GM12801 (cell line): ENCODE data around the gene CACNA1C.

ENCODE experiments used
- TF ChIP-seq, protein P1 (sequence below): IDR thresholded peaks from one replicate; pipeline ENCODE4 v1.5.1; 2011; ENCODE audit warnings: control low read depth; ENCODE audit not compliant: insufficient read length; ENCODE audit errors: extremely low read depth

Gene CACNA1C

DNA sequence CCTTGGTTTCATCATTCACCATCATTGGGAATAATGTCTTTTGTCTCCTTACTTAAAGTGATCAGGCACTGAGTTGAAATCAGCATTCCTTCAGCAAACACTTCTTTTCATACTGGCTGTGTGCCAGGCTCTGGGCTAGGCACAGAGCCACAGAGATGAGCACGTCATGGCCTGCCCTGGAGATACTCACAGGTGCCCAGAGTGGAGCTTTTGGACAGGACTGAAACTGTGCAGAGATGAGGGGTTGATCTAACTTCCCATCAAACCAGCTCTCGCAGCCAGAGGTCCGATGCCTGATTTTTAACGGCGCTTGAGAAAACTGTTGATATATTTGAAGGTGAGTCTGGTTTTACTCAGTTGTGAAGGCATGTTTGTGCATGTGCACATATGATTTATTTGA is 43.1 kb downstream of the CACNA1C start:
- TF ChIP-seq, protein P1, sequence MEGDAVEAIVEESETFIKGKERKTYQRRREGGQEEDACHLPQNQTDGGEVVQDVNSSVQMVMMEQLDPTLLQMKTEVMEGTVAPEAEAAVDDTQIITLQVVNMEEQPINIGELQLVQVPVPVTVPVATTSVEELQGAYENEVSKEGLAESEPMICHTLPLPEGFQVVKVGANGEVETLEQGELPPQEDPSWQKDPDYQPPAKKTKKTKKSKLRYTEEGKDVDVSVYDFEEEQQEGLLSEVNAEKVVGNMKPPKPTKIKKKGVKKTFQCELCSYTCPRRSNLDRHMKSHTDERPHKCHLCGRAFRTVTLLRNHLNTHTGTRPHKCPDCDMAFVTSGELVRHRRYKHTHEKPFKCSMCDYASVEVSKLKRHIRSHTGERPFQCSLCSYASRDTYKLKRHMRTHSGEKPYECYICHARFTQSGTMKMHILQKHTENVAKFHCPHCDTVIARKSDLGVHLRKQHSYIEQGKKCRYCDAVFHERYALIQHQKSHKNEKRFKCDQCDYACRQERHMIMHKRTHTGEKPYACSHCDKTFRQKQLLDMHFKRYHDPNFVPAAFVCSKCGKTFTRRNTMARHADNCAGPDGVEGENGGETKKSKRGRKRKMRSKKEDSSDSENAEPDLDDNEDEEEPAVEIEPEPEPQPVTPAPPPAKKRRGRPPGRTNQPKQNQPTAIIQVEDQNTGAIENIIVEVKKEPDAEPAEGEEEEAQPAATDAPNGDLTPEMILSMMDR: no peak

DNA sequence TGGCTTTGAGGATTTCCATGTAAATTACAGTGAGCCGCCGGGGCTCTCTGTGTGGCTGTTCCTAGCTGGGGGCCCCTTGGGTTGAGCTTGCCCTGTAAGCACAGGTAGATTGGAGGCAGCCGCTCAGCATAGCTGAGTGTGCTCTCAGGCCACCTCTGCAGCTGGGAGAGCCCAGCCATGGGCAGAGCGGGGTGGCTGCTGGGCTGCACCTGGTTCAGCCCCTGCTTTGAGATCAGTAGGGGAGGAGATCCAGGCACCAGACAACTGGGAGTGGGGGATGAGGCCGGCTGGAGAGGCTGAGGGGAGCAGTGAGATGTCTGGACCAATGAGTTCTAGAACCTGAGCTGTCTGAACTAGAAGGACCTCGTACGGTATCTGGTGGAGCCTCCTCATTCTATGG is 44.8 kb downstream of the CACNA1C start:
- TF ChIP-seq, protein P1: no peak

DNA sequence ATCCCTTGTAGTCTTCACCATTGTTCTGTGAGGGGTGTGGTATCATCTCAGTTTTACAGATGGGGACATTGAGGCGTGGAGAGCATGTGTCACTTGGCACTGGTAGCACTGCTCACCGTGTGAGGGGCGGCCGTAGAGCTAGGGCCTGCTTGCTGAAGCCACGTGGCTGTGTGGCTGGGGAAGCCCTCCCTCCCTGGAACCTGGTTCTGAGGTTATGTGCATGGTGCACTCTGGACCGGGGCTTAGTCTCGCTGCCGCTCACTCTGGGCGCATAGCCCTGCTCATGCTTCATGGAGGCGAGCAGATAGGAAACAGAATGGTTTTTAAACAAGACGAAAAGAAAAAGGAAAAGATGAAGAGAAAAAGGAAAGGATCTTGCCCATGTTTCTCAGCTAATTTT is 46.1 kb downstream of the CACNA1C start:
- TF ChIP-seq, protein P1: no peak

DNA sequence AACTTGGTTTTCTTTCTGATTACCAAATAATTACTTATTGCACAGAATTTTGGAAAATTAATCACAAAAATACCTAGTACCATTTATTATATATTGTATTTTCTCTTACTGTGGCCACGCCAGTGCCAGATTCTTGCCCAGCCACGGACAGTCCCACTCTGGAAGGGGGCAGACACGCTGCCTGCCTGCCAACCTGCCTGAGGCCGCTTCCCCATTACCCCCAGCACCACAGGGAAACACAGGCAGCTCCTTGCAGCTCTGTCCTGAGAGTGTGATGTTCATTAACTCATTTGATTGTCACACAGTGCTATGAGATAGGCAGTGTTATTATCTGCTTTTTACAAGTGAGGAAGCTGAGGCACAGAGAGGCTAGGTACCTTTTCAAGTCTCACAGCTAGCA is 46.8 kb downstream of the CACNA1C start:
- TF ChIP-seq, protein P1: no peak

DNA sequence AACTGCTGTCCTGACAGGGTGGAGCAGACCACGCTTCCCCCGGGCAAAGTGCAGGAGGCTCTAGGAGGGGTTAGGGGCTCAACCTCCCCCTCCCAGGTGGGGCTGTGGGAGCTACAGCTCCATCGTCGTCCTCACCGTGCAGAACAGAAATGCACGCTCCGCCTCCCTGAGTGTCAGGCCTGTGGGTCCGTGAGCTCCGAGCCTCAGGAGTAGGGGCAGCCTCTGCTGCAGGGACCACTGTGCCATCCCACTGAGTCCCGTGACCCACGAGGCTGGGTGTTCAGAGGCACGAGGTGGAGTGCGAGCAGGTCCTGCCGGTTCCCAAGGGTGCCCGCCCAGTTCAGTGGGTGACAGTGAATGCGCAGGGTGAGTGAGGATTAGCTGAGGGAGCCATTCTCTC is 48.6 kb downstream of the CACNA1C start:
- TF ChIP-seq, protein P1: no peak

DNA sequence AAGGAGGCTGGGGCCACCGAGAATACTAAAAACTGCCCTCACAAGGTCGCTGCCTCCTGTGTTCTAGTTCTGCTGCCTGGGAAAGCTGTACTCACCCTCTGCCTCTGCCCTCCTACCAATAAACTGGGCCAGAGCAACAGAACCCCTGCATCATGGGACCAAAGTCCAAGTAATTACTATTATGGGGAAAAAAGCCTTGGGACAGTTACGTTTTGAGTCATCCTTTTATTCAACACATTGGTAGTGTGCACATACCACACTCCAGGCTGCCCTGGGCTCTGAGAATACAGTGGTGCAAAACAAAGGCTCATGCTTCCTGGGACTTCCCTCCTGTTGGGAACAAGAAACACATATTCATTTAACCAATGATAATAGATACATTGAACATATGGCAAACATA is 49.0 kb downstream of the CACNA1C start:
- TF ChIP-seq, protein P1: no peak

DNA sequence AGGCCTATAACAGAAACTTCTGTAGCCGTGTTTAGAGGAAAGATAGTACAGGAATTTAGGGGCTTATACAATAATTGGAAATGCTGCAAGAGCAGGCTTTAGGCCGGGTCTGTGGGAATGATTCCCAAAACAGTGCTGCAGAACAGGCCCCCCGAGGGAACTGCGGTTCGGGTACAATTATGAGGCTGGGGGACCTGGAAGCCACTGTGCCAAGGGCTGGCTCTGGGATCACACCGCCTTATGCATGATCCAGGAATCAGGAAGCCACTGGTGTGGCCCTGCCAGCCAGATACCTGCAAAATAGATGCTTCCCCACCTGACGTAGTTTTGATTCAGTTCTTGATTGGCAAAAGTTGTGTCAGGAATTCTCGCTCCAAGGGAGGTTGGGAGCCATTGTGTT is 55.4 kb downstream of the CACNA1C start:
- TF ChIP-seq, protein P1: no peak
